HepG2 (cell line): ENCODE results near the gene C16orf89. TPM values are rescaled to one million over a fixed set of nuclear protein-coding genes. Genes with fewer than 3 reads are reported as not detected.

ENCODE experiments used
- ELF4 ChIP-seq: sonication (generic); formaldehyde crosslinking; IDR thresholded peaks from 2 replicates; pipeline ENCODE4 v1.5.0; 2020; ENCODE audit warnings: missing genetic modification reagents, mild to moderate bottlenecking, moderate library complexity, borderline replicate concordance
- HINFP ChIP-seq: sonication (generic); formaldehyde crosslinking; IDR thresholded peaks from 2 replicates; pipeline ENCODE4 v1.4.0; 2020; ENCODE audit warnings: low read depth, mild to moderate bottlenecking, missing genetic modification reagents
- HNRNPH1 ChIP-seq: fragments of 200-400 bp; formaldehyde crosslinking; optimal IDR thresholded peaks from 2 replicates; pipeline ENCODE3; 2017; ENCODE audit warnings: mild to moderate bottlenecking, low read depth, low read length
- KAT2B ChIP-seq: fragments of 150-350 bp; IDR thresholded peaks from 2 replicates; pipeline ENCODE4 v1.6.1; 2014; ENCODE audit warnings: low read depth, low read length, borderline replicate concordance
- NONO ChIP-seq, 2 experiments: fragments of 450-650 bp in 1 of 2; sonication (generic) in 1 of 2; formaldehyde crosslinking in 1 of 2; IDR thresholded peaks in 1 of 2; conservative IDR thresholded peaks in 1 of 2; 2 replicates each; pipeline versions ENCODE4 v1.6.1 to v1.8.0; 2017 to 2022; ENCODE audit warnings: mild to moderate bottlenecking in 1 of 2, missing genetic modification reagents in 1 of 2, moderate library complexity in 1 of 2
- POGK ChIP-seq: sonication (generic); formaldehyde crosslinking; conservative IDR thresholded peaks from 2 replicates; pipeline ENCODE4 v1.8.0; 2022; ENCODE audit warnings: mild to moderate bottlenecking, moderate library complexity, missing genetic modification reagents
- POLR2AphosphoS5 ChIP-seq: IDR thresholded peaks from 2 replicates; pipeline ENCODE4 v1.6.1; 2012; ENCODE audit warnings: low read depth, low read length
- THAP7 ChIP-seq: sonication (generic); formaldehyde crosslinking; IDR thresholded peaks from 2 replicates; pipeline ENCODE4 v1.8.1; 2023; ENCODE audit warnings: mild to moderate bottlenecking, missing genetic modification reagents
- TOPORS ChIP-seq: sonication (generic); formaldehyde crosslinking; IDR thresholded peaks from 2 replicates; pipeline ENCODE4 v1.8.0; 2023; ENCODE audit warnings: mild to moderate bottlenecking, missing genetic modification reagents
- TSC22D2 ChIP-seq: sonication (generic); formaldehyde crosslinking; IDR thresholded peaks from 2 replicates; pipeline ENCODE4 v1.5.1; 2020; ENCODE audit warnings: missing genetic modification reagents, mild to moderate bottlenecking, borderline replicate concordance
- ZBTB4 ChIP-seq: sonication (generic); formaldehyde crosslinking; IDR thresholded peaks from 2 replicates; pipeline ENCODE4 v1.4.0; 2020; ENCODE audit warnings: missing genetic modification reagents, mild to moderate bottlenecking, borderline replicate concordance
- ZNF362 ChIP-seq: sonication (generic); formaldehyde crosslinking; IDR thresholded peaks from 2 replicates; pipeline ENCODE4 v1.4.0; 2020; ENCODE audit warnings: missing genetic modification reagents, mild to moderate bottlenecking, borderline replicate concordance
- ZNF382 ChIP-seq: sonication (generic); formaldehyde crosslinking; IDR thresholded peaks from 2 replicates; pipeline ENCODE4 v1.5.0; 2020; ENCODE audit warnings: missing genetic modification reagents, mild to moderate bottlenecking, borderline replicate concordance
- ZNF615 ChIP-seq: sonication (generic); formaldehyde crosslinking; IDR thresholded peaks from 2 replicates; pipeline ENCODE4 v1.5.0; 2020; ENCODE audit warnings: mild to moderate bottlenecking, missing genetic modification reagents, borderline replicate concordance
- polyA plus RNA-seq, 8 experiments: library from polyadenylated mRNA; depleted of rRNA in 3 of 8; stranded (reverse) in 7 of 8; unstranded in 1 of 8; fragments of >200 nt; fragmentation: Illumina TruSeq in 4 of 8; extraction: Trizol in 4 of 8; gene quantifications; 2 replicates each; pipeline versions ENCODE4 v1.2.1 to v1.2.3, GENCODE V29; 2011 to 2016; ENCODE audit warnings: low read depth in 4 of 8, missing spikeins in 1 of 8, mixed read lengths in 1 of 8; ENCODE audit not compliant: insufficient read depth in 1 of 8
- total RNA-seq, 5 experiments: library from RNA; depleted of rRNA; stranded (reverse); fragments of >200 nt; fragmentation: Illumina TruSeq; extraction: Trizol; gene quantifications; 2 replicates each; pipeline ENCODE4 v1.2.3, GENCODE V29; 2016; ENCODE audit warnings: low read depth in 1 of 5

C16orf89 gene
- total and polyA plus RNA-seq, 2 of the 13 experiments (the other 11 are each of a cell fraction or from before 2014, with no cell fraction given), result 1.9 to 3.4 TPM

- TF ChIP-seq THAP7 (CRISPR knock-in tag) (peak; percentile 95; the same call in 1 of the 2 replicates), TSC22D2 (CRISPR knock-in tag) (no peak; the same call in 1 of the 2 replicates), HNRNPH1 (no peak), KAT2B (0 out of 2 replicates have a peak, but pooled peaks have one; percentile 2), TOPORS (CRISPR knock-in tag) (peak; percentile 39; the same call in 1 of the 2 replicates), ELF4 (peak; percentile 80), POLR2AphosphoS5 (peak; percentile 97), HINFP (CRISPR knock-in tag) (no peak), ZNF362 (CRISPR knock-in tag) (no peak; the same call in 1 of the 2 replicates), ZBTB4 (CRISPR knock-in tag) (peak; percentile 82; the same call in 1 of the 2 replicates), POGK (CRISPR knock-in tag) (peak; percentile 90), ZNF382 (no peak), NONO (IDR thresholded peaks at IDR 0.05) (no peak), NONO (CRISPR knock-in tag; conservative IDR thresholded peaks at IDR 0.05) (peak; percentile 97), ZNF615 (CRISPR knock-in tag) (no peak)
Observed at GRCh38 chr16:5071681-5072333, 6.1 kb upstream of the C16orf89 start, which contains the start of gene ALG1 (continued).
